H9 (cell line): Measurements from ENCODE around the gene ROBO1. TPM values are rescaled to one million over a fixed set of nuclear protein-coding genes. Genes with fewer than 3 reads are reported as not detected.

Source experiments
- DNase-seq: peaks from one replicate; pipeline ENCODE4 v3.0.0-alpha.2; 2017
- H2AFZ ChIP-seq: one replicate; pipeline ENCODE4 v1.6.1; 2013; ENCODE audit warnings: mild to moderate bottlenecking, low read length, control low read depth, moderate library complexity
- H2AK5ac ChIP-seq: 2 replicates; pipeline ENCODE4 v1.6.1; 2013; ENCODE audit warnings: low read length, control low read depth, mixed read lengths; ENCODE audit not compliant: insufficient read length
- H2BK120ac ChIP-seq: one replicate; pipeline ENCODE4 v1.6.1; 2013; ENCODE audit warnings: low read depth, mild to moderate bottlenecking, low read length, control low read depth, inconsistent platforms; ENCODE audit not compliant: poor library complexity, severe bottlenecking
- H2BK12ac ChIP-seq: 2 replicates; pipeline ENCODE4 v1.6.1; 2013; ENCODE audit warnings: low read length, control low read depth, mixed read lengths, low read depth; ENCODE audit not compliant: insufficient read length
- H2BK15ac ChIP-seq: 2 replicates; pipeline ENCODE4 v1.6.1; 2013; ENCODE audit warnings: low read depth, low read length, control low read depth
- H2BK20ac ChIP-seq: one replicate; pipeline ENCODE4 v1.6.1; 2013; ENCODE audit warnings: low read depth, mild to moderate bottlenecking, low read length, control low read depth, inconsistent platforms; ENCODE audit not compliant: poor library complexity, severe bottlenecking
- H2BK5ac ChIP-seq: 2 replicates; pipeline ENCODE4 v1.6.1; 2013; ENCODE audit warnings: low read length, control low read depth, mixed read lengths; ENCODE audit not compliant: insufficient read length
- H3K14ac ChIP-seq: 2 replicates; pipeline ENCODE4 v1.6.1; 2013; ENCODE audit warnings: low read length, control low read depth; ENCODE audit not compliant: insufficient read depth
- H3K18ac ChIP-seq: 2 replicates; pipeline ENCODE4 v1.6.1; 2013; ENCODE audit warnings: low read depth, mild to moderate bottlenecking, mixed read lengths, low read length, control low read depth; ENCODE audit not compliant: insufficient read length
- H3K23ac ChIP-seq: 2 replicates; pipeline ENCODE4 v1.6.1; 2013; ENCODE audit warnings: low read length, control low read depth, mixed read lengths, low read depth; ENCODE audit not compliant: insufficient read length
- H3K23me2 ChIP-seq: 2 replicates; pipeline ENCODE4 v1.6.1; 2013; ENCODE audit warnings: low read depth, mild to moderate bottlenecking, mixed read lengths, low read length, control low read depth; ENCODE audit not compliant: insufficient read length, poor library complexity, severe bottlenecking
- H3K27ac ChIP-seq: 2 replicates; pipeline ENCODE4 v1.5.1; 2013; ENCODE audit warnings: low read length, control low read depth, mixed read lengths, low read depth; ENCODE audit not compliant: insufficient read length
- H3K27me3 ChIP-seq: 2 replicates; pipeline ENCODE4 v1.6.1; 2013; ENCODE audit warnings: low read length, control low read depth, inconsistent platforms; ENCODE audit not compliant: insufficient read depth
- H3K4ac ChIP-seq: 2 replicates; pipeline ENCODE4 v1.6.1; 2013; ENCODE audit warnings: low read depth, mild to moderate bottlenecking, control low read depth, inconsistent platforms, low read length, moderate library complexity
- H3K4me1 ChIP-seq: 2 replicates; pipeline ENCODE4 v1.6.1; 2013; ENCODE audit warnings: low read length, control low read depth, inconsistent platforms; ENCODE audit not compliant: insufficient read depth
- H3K4me2 ChIP-seq: 2 replicates; pipeline ENCODE4 v1.6.1; 2013; ENCODE audit warnings: low read length, control low read depth, mixed read lengths; ENCODE audit not compliant: insufficient read length, insufficient read depth
- H3K56ac ChIP-seq: 2 replicates; pipeline ENCODE4 v1.6.1; 2013; ENCODE audit warnings: low read depth, mild to moderate bottlenecking, mixed read lengths, low read length, control low read depth; ENCODE audit not compliant: insufficient read length
- H3K79me1 ChIP-seq: 2 replicates; pipeline ENCODE4 v1.6.1; 2013; ENCODE audit warnings: low read depth, mild to moderate bottlenecking, moderate library complexity, low read length, control low read depth, inconsistent platforms; ENCODE audit not compliant: insufficient read depth, poor library complexity, severe bottlenecking
- H3K79me2 ChIP-seq: 2 replicates; pipeline ENCODE4 v1.6.1; 2013; ENCODE audit warnings: low read length, control low read depth, inconsistent platforms; ENCODE audit not compliant: insufficient read depth
- H3K9ac ChIP-seq: 2 replicates; pipeline ENCODE4 v1.6.1; 2013; ENCODE audit warnings: low read length, control low read depth, mixed read lengths; ENCODE audit not compliant: insufficient read length; ENCODE audit errors: extremely low read depth
- H3K9me3 ChIP-seq: one replicate; pipeline ENCODE4 v1.6.1; 2013; ENCODE audit warnings: low read depth, low read length, inconsistent platforms; ENCODE audit not compliant: control insufficient read depth
- H3T11ph ChIP-seq: one replicate; pipeline ENCODE4 v1.6.1; 2013; ENCODE audit warnings: mild to moderate bottlenecking, low read length, control low read depth, inconsistent platforms
- H4K20me1 ChIP-seq: one replicate; pipeline ENCODE4 v1.6.1; 2013; ENCODE audit not compliant: control insufficient read depth, insufficient read length, insufficient read depth
- H4K5ac ChIP-seq: 2 replicates; pipeline ENCODE4 v1.6.1; 2013; ENCODE audit warnings: low read depth, mild to moderate bottlenecking, mixed read lengths, low read length, control low read depth; ENCODE audit not compliant: insufficient read length
- H4K8ac ChIP-seq: replicated peaks from 2 replicates; pipeline ENCODE4 v1.6.1; 2013; ENCODE audit warnings: low read length, control low read depth, mixed read lengths, low read depth; ENCODE audit not compliant: insufficient read length
- H4K91ac ChIP-seq: 2 replicates; pipeline ENCODE4 v1.6.1; 2013; ENCODE audit warnings: low read depth, mild to moderate bottlenecking, moderate library complexity, mixed read lengths, low read length, control low read depth; ENCODE audit not compliant: insufficient read length
- H3K27ac Mint-ChIP-seq, 3 experiments: 2 replicates in 2 of 3; 3 replicates in 1 of 3; pipeline ENCODE4 v1.8.0; 2020 to 2021; ENCODE audit warnings: mixed read lengths in 3 of 3, mild to moderate bottlenecking in 1 of 3, moderate library complexity in 1 of 3
- H3K27me3 Mint-ChIP-seq: 2 replicates; pipeline ENCODE4 v1.8.0; 2021; ENCODE audit warnings: low read depth, mild to moderate bottlenecking, moderate library complexity, mixed read lengths
- H3K36me3 Mint-ChIP-seq, 3 experiments: 2 replicates in 2 of 3; 3 replicates in 1 of 3; pipeline ENCODE4 v1.8.0; 2020 to 2021; ENCODE audit warnings: low read depth in 3 of 3, mixed read lengths in 3 of 3; ENCODE audit not compliant: insufficient read depth in 1 of 3
- H3K4me1 Mint-ChIP-seq, 2 experiments: 2 replicates each; pipeline ENCODE4 v1.8.0; 2020; ENCODE audit warnings: mixed read lengths in 2 of 2
- H3K4me3 Mint-ChIP-seq, 2 experiments: 2 replicates in 1 of 2; 3 replicates in 1 of 2; pipeline ENCODE4 v1.8.0; 2020 to 2021; ENCODE audit warnings: mild to moderate bottlenecking in 2 of 2, mixed read lengths in 2 of 2, moderate library complexity in 1 of 2
- H3K9me3 Mint-ChIP-seq, 2 experiments: 2 replicates in 1 of 2; 3 replicates in 1 of 2; pipeline ENCODE4 v1.8.0; 2020; ENCODE audit warnings: mild to moderate bottlenecking in 2 of 2, mixed read lengths in 2 of 2, moderate library complexity in 1 of 2
- CTCF ChIP-seq: fragments of 200-600 bp; sonication (generic); conservative IDR thresholded peaks from 3 replicates; pipeline ENCODE4 v1.8.0; 2021; ENCODE audit warnings: antibody characterized with exemption, mild to moderate bottlenecking
- WGBS: extraction: QIAGEN DNeasy Blood & Tissue Kit; methylation state at CpG from one replicate; pipeline ENCODE4 v1.1.7; 2013; ENCODE audit warnings: missing lambda C conversion rate, low lambda C conversion rate, mixed read lengths; ENCODE audit not compliant: insufficient read length; ENCODE audit errors: extremely low coverage; 5-methylcytosine and 5-hydroxymethylcytosine counted together
- total RNA-seq: library from RNA; stranded (reverse); gene quantifications from 2 replicates; pipeline ENCODE4 v1.2.1, GENCODE V29; 2021

Gene ROBO1
- total RNA-seq, 1 experiment from 2014 or later: 62.7 TPM

GRCh38 chr3:78992830-78993229 lies 775.0 kb downstream of the ROBO1 start:
- peaks cover 2% of the 10 kb centered on the region; the same call in 1 of the 2 replicates for H3K4me1 ChIP-seq
- no peak overlapping the region for H2BK120ac ChIP-seq
- no peak overlapping the region for H3K27ac ChIP-seq
- Mint-ChIP-seq H3K27ac (no peak overlapping the region), H3K9me3 (no peaks in the 10 kb centered on the region; a peak in 1 of 5 replicates), H3K36me3 (peaks cover 0 to 11% (median 2%) of the 10 kb centered on the region in 3 experiments; a peak in 5 of 7 replicates), H3K4me1 (peaks cover 41 to 44% of the 10 kb centered on the region in 2 experiments), H3K27me3 (no peaks in the 10 kb centered on the region), H3K4me3 (no peak overlapping the region)
- no peaks in the 10 kb centered on the region for H3K27me3 ChIP-seq
- no peak overlapping the region for H3K9ac ChIP-seq
- no peak overlapping the region for H3K4ac ChIP-seq
- no peak overlapping the region for H4K91ac ChIP-seq
- no peak overlapping the region for H3K14ac ChIP-seq
- no peak overlapping the region for H2BK20ac ChIP-seq
- no peak overlapping the region for H3K4me2 ChIP-seq
- H2BK15ac ChIP-seq: no peak overlapping the region
- H3K23me2 ChIP-seq: no peaks in the 10 kb centered on the region
- H3K56ac ChIP-seq: no peak overlapping the region
- H4K5ac ChIP-seq: no peak overlapping the region
- no peak for TF ChIP-seq CTCF
- H3K9me3 ChIP-seq: no peaks in the 10 kb centered on the region
- peaks cover 10% of the 10 kb centered on the region; the same call in 1 of the 2 replicates for H3K79me2 ChIP-seq
- H2BK12ac ChIP-seq: no peak overlapping the region
- no peak overlapping the region for H3T11ph ChIP-seq
- H3K79me1 ChIP-seq: no peaks in the 10 kb centered on the region
- H4K20me1 ChIP-seq: no peaks in the 10 kb centered on the region
- H2BK5ac ChIP-seq: no peak overlapping the region
- no peak overlapping the region for H2AFZ ChIP-seq
- no peak overlapping the region for H3K18ac ChIP-seq
- no peak overlapping the region for H2AK5ac ChIP-seq
- DNase-seq: no peak
- no peak overlapping the region for H3K23ac ChIP-seq
- no peak overlapping the region for H4K8ac ChIP-seq
- no CpG with 5 or more reads among the region's 3 CpGs for WGBS
